NCI-H2081 treated with DMSO at 0.1 percent for 48 hours (cell line): Measurements from ENCODE around the gene CRHR1.
"Not testable (repeated sequence)": the region's sequence is repeated elsewhere in the genome, so short reads cannot be mapped to it uniquely, and the experiment has no call there.

Experiments
- DNase-seq: peaks from one replicate; lab custom pipeline; 2025; lab: John Stamatoyannopoulos, UW

CRHR1 gene

DNA sequence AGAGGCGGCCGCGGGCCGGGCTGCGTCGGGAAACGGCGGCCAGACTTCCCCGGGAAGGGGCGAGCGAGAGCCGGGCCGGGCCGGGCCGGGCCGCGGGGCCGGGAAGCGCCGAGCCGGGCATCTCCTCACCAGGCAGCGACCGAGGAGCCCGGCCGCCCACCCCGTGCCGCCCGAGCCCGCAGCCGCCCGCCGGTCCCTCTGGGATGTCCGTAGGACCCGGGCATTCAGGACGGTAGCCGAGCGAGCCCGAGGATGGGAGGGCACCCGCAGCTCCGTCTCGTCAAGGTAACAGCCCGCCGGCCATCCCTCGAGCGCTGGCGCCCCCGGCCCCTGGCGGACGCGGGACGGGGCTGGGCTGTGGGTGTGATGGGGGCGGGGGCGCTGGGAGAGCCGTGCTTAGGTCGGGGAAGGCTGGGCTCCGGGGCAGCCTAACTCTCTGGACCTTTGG lies at the start of gene CRHR1:
TSS of gene CRHR1 (plus strand) at position 28 of the 448 bp plus-strand sequence. CDS start at position 253, 225 bp downstream.
- no peak for DNase-seq

- DNase-seq = no peak
These were observed 49.5 kb upstream of the CRHR1 start for GRCh38 chr17:45734598-45734997.

DNA sequence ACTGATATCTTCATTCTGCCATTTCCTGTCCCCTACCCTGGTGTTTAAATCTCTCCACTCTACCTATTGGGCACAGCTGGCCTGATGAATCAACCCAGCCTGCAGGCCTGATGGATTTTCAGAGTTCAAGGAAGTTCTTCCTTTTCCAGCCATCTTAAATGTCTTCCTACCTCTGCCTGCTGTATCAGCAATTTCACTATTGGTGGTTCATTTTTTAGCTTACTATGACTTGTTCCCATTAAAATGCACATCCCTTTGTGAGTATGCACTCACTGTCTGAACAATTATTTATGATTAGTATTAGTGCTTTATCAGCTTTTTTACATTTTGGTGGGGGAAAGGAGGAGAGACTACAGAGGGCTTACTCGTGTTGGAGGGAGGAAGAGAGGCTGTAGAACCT lies 48.6 kb upstream of the CRHR1 start:
- DNase-seq = no peak

DNA sequence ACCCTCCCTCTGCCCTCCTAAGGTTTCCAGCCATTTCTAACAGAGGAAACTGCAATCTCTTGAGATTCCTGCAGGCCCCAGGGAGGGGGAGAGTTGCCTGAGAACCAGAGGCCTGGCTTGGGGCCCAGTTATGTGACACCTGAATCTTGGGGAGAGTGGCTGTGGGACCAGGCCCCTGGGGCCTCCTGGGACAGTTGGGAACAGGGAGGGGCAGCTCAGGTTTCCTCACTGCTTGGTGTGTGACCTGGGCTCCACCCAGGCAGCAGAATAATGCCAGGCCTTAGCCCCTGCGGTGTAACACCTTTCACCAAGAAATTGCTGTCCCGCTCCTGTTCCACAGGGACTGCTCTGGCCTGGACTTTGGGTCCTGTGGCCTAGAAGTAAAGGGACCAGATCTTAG lies 44.3 kb upstream of the CRHR1 start:
- DNase-seq = no peak

- no peak for DNase-seq
These were observed 43.4 kb upstream of the CRHR1 start for GRCh38 chr17:45740553-45741330.

DNA sequence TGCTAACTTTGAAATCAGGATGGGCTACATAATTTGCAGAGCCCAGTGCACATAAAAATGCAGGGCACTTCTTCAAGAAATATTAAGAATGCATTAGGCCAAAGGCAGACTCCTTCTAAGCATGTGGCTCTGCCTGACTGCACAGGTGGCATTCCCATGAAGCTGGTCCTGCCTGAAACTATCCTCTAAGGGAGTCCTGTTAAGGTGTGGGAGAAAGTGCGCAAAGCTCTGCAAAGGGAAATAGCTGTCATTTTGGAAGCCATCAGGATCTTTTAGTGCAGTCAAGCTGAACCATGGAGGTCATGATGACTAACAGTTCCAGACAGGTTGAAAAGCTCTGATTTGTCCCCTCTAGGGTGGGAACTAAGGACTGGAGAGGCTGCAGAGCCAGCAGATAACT lies 41.9 kb upstream of the CRHR1 start:
- DNase-seq = no peak

- DNase-seq = no peak
These were observed 40.3 kb upstream of the CRHR1 start for GRCh38 chr17:45743626-45744326.

DNA sequence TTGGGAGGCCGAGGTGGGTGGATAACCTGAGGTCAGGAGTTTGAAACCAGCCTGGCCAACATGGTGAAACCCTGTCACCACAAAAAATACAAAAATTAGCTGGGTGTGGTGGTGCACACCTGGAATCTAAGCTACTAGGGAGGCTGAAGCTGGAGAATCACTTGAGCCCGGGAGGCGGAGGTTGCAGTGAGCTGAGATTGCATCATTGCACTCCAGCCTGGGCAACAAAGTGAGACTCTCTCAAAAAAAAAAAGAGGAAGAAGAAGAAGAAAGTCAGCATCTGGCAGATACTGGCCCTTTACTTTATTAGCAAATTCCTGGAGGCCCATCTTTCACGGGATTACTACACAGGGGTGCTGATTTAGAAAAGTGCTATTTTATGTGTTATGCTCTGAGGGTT lies 39.3 kb upstream of the CRHR1 start:
- not testable (repeated sequence) for DNase-seq

DNA sequence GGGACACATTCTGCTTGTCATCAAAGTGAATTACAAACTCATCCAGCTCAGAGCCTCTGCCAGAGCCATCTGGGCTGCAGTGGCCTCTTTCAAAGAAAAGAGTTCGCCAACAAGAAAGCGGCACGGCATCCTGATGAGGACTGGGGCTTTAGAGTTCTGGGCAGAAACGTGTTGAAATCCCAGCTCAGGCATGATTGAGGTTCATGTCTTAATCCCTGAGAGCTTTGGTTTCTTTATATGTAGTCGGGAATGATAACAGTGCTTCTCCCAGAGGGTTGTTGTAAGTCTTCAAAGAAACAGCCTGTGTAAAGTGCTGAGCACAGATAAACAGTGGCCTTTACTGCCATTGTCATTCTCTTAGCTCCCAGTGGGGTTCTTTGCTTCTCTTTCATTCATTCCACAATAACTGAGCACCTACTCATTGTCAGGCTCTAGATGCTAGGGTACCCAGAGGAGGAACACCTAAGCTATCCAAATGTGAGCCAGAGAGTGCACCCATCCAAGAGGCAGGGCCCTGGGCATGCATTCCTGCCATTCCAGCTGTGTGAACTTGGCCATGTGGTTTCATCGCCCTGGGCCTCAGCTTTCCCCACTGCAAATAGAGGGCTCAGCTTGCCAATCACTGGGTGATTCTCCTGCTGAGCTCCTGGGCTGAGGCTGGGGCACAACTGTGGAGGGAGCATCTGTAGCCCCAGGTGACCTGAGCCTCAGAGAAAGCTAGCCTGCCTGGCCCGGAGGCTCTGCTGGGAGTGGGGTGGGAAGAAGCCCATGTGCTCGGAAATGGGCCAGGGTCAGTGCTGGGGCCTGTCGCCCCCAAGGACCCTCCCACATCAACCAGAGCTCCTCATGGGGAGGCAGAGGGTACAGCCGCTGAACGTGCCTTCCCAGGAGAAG lies 38.3 kb upstream of the CRHR1 start:
- DNase-seq = no peak

DNA sequence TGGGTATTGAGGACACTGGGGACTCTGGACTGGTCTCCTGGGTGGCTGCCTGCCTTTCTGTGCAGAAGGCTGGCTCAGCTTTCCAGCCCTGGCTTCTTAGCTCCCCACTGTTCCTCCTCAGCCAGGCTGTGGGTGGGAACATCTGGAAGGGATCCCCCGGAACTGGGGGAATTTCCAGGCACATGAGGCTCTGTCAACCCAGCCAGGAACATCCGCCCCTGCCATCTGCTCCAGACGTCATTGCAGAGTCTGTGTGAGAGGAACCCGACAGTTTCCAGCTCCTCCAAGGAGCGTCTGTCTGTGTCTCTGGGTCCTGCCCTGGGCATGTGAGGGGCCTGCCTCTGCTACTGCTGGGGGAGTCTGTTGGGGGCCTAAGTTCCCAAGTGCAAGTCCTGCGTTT lies 36.2 kb upstream of the CRHR1 start:
- no peak for DNase-seq

DNA sequence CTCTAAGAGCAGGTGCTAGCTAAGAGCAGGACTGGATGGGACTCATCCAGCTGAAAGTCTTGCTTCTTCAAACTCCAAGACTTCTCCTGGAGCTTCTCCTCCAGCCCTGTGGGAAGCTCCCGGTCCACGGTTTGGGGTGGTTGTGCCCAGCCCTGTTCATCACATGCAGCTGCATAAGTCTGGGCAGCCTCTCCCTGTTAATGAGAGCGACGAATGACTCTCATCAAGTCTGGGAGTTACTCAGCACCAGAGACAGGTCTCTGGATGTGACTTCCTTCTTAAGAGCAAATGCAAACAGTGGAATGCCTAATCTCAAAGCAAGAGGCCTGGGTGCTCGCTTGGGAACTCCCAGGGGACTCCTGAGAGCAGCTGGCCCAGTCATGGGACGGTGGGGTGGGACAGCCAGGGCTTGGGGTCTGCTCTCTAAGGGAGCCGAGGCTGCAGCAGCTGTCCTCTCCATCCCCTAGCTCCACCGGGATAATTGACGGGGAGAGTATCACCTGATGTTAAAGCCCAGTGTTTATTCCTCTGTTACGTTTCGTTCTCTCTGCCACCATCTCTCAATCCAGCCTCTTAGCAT lies 35.3 kb upstream of the CRHR1 start:
- DNase-seq = no peak

GRCh38 chr17:45749831-45750335 lies 34.2 kb upstream of the CRHR1 start:
- DNase-seq = no peak

- DNase-seq = no peak
These were observed 33.2 kb upstream of the CRHR1 start for GRCh38 chr17:45750779-45751440.

GRCh38 chr17:45751466-45751865 lies 32.7 kb upstream of the CRHR1 start:
- no peak for DNase-seq

DNA sequence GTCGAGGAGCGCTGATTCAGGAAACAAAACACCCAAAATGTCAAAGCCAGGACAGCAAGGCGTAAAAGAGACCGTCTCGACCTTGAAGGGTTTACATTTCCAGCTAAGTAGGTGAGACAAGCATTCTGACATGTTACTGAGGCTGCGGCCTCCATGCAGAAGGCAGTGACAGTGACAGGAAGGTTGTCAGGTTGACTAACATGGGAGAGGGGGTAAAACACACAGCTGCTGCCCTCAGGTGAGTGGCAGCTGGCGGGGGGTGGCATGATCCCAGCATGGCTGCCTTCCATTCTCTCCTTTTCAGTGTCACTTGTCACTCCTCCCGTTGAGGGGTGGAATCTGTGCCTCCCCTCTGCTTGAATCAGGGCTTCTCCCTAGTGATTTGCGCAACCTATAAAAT lies 31.9 kb upstream of the CRHR1 start:
- no peak for DNase-seq

DNA sequence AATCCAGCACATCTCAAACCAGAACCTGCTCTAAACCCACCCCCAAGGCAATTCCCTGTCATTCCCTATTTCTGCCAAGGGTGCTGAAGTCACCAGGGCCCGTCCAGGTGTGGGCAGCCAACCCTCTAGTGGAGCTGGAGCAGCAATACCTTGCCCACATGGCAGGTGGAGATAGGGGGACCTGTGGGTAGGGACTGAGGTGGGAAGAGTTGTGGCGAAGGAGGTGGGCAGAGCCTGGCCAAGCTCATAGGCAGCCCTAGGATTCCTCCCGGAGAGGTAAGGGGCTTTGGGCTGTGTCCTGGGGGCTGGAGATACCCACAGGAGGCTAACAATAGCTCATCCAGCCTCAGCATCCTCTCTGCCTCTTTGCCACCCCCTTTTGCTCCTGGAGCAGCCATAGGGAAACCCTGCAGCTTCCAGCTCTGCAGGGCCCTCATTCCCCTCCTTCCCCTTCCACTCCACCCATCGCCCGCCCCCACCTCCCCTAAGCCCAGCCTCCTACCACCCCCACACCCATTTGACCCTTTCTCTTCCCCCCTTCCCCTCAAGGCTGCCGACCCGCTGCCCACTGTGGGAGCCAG lies 30.4 kb upstream of the CRHR1 start:
- DNase-seq = no peak

DNA sequence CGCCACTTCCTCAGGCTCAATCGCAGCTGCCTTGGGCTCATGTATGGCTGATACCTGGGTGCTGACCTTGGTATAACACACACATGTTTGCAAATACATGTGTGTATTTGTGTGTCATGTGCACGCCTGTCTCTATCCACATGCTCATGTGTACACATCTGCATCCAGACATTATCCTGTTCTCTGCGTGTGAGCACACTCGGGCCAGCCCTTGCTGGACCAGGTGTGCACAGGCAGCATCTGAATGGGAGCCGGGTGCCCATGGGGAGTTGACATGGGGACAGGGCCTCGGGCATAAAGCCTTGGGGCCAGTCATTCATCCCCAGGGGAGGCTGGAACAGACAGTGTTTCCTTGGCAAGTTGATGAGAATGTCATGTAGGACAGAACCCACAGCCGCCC lies 29.1 kb upstream of the CRHR1 start:
- DNase-seq = no peak

GRCh38 chr17:45756266-45756991 lies 27.7 kb upstream of the CRHR1 start:
- no peak for DNase-seq

GRCh38 chr17:45757431-45758218 lies 26.5 kb upstream of the CRHR1 start:
- DNase-seq = no peak
